ENCODE measurements around the gene UBE2E2.

UBE2E2 gene

DNA sequence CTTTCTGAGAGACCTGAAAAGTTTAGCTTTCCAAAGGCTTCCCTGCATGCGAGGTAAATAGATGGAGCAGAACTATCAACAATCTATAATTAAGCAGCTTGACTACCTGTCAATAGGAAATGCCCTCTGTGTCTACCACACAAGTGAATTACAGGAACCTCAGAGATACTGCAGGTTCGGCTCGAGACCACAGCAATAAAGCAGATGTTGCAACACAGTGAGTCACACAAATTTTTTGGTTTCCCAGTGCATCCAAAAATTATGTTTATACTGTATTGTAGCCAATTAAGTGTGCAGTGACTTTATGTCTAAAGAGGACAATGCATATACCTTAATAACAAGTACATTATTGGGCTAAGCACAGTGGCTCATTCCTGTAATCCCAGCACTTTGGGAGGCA, 252.0 kb downstream of the UBE2E2 start:
- H3K27ac ChIP-seq (ENCODE audit: extremely low read depth, low read depth, low read length): no peak overlapping the region
- peaks cover 17% of the 10 kb centered on the region for H3K4me1 ChIP-seq (ENCODE audit: control insufficient read depth, insufficient read depth, low read length)
- TF ChIP-seq ZBTB20 (tag by site-specific recombination; IDR thresholded peaks at IDR 0.05) (0 out of 2 replicates have a peak, but pooled peaks have one; percentile 19), SP7 (tag by site-specific recombination; IDR thresholded peaks at IDR 0.05) (peak; percentile 38; the same call in 1 of the 2 replicates), ZNF692 (tag by site-specific recombination; IDR thresholded peaks at IDR 0.05) (0 out of 2 replicates have a peak, but pooled peaks have one; percentile 12), PBX3 (CRISPR knock-in tag; IDR thresholded peaks at IDR 0.05) (no peak)
- TF ChIP-seq, protein P1, sequence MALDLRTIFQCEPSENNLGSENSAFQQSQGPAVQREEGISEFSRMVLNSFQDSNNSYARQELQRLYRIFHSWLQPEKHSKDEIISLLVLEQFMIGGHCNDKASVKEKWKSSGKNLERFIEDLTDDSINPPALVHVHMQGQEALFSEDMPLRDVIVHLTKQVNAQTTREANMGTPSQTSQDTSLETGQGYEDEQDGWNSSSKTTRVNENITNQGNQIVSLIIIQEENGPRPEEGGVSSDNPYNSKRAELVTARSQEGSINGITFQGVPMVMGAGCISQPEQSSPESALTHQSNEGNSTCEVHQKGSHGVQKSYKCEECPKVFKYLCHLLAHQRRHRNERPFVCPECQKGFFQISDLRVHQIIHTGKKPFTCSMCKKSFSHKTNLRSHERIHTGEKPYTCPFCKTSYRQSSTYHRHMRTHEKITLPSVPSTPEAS (tag by site-specific recombination; IDR thresholded peaks at IDR 0.05): no peak
- ChIA-PET CTCF (no interaction called here), POLR2A (no interaction called here)
- H3K36me3 ChIP-seq (ENCODE audit: control insufficient read depth in 2 of 2, insufficient read depth in 1 of 2, low read length in 2 of 2): no peaks in the 10 kb centered on the region
- no peak overlapping the region for H3K4me3 ChIP-seq (ENCODE audit: low read depth, low read length)
- no peaks in the 10 kb centered on the region for H3K9me3 ChIP-seq (ENCODE audit: control insufficient read depth, insufficient read depth, low read depth, low read length)

GRCh38 chr3:23455775-23456174, 252.6 kb downstream of the UBE2E2 start:
- POLR2A ChIA-PET: no interaction called here
- no peaks in the 10 kb centered on the region for H3K36me3 ChIP-seq (ENCODE audit: control insufficient read depth in 2 of 2, insufficient read depth in 1 of 2, low read length in 2 of 2)
- peaks cover 17% of the 10 kb centered on the region for H3K4me1 ChIP-seq (ENCODE audit: control insufficient read depth, insufficient read depth, low read length)
- CTCF ChIA-PET: interaction anchor here (0.6 kb wide), 1 partner anchor 56 kb away, joined by 3 read pairs; no protein-coding TSS in a partner anchor
- no peaks in the 10 kb centered on the region for H3K9me3 ChIP-seq (ENCODE audit: control insufficient read depth, insufficient read depth, low read depth, low read length)
- no peak overlapping the region for H3K27ac ChIP-seq (ENCODE audit: extremely low read depth, low read depth, low read length)
- TF ChIP-seq ZNF175 (tag by site-specific recombination; IDR thresholded peaks at IDR 0.05): no peak
- TF ChIP-seq ZBTB48 (tag by site-specific recombination; IDR thresholded peaks at IDR 0.05): no peak
- TF ChIP-seq ZNF670 (tag by site-specific recombination; IDR thresholded peaks at IDR 0.05; ENCODE audit: low read depth): no peak
- TF ChIP-seq ZNF391 (tag by site-specific recombination; IDR thresholded peaks at IDR 0.05; ENCODE audit: borderline replicate concordance, low read depth): no peak
- no peak for TF ChIP-seq ZNF155 (tag by site-specific recombination; IDR thresholded peaks at IDR 0.05)
- TF ChIP-seq ZNF776 (tag by site-specific recombination; IDR thresholded peaks at IDR 0.05; ENCODE audit: borderline replicate concordance): no peak
- no peak for TF ChIP-seq YY2 (tag by site-specific recombination; IDR thresholded peaks at IDR 0.05)
- TF ChIP-seq ZNF549 (tag by site-specific recombination; IDR thresholded peaks at IDR 0.05): no peak
- TF ChIP-seq, protein P2, sequence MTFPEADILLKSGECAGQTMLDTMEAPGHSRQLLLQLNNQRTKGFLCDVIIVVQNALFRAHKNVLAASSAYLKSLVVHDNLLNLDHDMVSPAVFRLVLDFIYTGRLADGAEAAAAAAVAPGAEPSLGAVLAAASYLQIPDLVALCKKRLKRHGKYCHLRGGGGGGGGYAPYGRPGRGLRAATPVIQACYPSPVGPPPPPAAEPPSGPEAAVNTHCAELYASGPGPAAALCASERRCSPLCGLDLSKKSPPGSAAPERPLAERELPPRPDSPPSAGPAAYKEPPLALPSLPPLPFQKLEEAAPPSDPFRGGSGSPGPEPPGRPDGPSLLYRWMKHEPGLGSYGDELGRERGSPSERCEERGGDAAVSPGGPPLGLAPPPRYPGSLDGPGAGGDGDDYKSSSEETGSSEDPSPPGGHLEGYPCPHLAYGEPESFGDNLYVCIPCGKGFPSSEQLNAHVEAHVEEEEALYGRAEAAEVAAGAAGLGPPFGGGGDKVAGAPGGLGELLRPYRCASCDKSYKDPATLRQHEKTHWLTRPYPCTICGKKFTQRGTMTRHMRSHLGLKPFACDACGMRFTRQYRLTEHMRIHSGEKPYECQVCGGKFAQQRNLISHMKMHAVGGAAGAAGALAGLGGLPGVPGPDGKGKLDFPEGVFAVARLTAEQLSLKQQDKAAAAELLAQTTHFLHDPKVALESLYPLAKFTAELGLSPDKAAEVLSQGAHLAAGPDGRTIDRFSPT (tag by site-specific recombination; IDR thresholded peaks at IDR 0.05): no peak
- TF ChIP-seq, protein P3, sequence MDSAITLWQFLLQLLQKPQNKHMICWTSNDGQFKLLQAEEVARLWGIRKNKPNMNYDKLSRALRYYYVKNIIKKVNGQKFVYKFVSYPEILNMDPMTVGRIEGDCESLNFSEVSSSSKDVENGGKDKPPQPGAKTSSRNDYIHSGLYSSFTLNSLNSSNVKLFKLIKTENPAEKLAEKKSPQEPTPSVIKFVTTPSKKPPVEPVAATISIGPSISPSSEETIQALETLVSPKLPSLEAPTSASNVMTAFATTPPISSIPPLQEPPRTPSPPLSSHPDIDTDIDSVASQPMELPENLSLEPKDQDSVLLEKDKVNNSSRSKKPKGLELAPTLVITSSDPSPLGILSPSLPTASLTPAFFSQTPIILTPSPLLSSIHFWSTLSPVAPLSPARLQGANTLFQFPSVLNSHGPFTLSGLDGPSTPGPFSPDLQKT (IDR thresholded peaks at IDR 0.05; ENCODE audit: borderline replicate concordance, low read depth, low read length): no peak
- TF ChIP-seq, protein P4, sequence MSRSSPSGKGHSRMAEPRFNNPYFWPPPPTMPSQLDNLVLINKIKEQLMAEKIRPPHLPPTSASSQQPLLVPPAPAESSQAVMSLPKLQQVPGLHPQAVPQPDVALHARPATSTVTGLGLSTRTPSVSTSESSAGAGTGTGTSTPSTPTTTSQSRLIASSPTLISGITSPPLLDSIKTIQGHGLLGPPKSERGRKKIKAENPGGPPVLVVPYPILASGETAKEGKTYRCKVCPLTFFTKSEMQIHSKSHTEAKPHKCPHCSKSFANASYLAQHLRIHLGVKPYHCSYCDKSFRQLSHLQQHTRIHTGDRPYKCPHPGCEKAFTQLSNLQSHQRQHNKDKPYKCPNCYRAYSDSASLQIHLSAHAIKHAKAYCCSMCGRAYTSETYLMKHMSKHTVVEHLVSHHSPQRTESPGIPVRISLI (tag by site-specific recombination; IDR thresholded peaks at IDR 0.05): no peak
- TF ChIP-seq ZSCAN30 (tag by site-specific recombination; IDR thresholded peaks at IDR 0.05): no peak
- TF ChIP-seq ZNF747 (tag by site-specific recombination; IDR thresholded peaks at IDR 0.05): no peak
- no peak for TF ChIP-seq ZNF596 (tag by site-specific recombination; IDR thresholded peaks at IDR 0.05)
- H3K4me3 ChIP-seq (ENCODE audit: low read depth, low read length): no peak overlapping the region

Data from HEK293 (cell line).